Stimulated activated CD8-positive, alpha-beta memory T cell treated with anti-CD3 and anti-CD28 coated beads, Interleukin-7, amount 100 ng/mL, for 48 hours (primary cell): ENCODE data around the gene ITPK1.

ENCODE experiments used
- DNase-seq, 2 donors: peaks; one replicate each; pipeline ENCODE4 v3.0.0-alpha.2; 2020; ENCODE audit warnings: low read depth in 1 of 2; ENCODE audit errors: extremely low read depth in 1 of 2

Gene ITPK1

DNA sequence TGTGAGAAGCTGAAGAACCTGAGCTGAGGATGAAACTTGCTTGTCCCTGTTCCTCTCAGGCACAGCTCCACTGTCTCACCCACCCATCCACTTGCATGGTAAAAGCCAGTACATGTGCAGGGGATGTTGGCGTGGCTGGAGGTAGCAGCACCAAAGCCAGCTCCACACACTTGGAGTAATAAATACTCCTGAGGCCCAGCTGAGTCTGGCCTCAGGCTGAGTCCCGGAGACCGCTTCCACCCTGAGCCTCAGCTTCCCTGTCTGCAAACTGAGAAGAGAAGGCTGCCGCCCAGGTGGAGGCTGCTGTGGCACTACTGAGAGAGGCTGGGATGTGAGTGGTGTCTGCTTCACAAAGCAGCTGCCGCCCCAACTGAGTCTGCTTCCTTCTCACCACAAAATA lies 173.6 kb downstream of the ITPK1 start:
- DNase-seq = no peak

- no peak for DNase-seq
Measured at GRCh38 chr14:92941531-92941930, 174.2 kb downstream of the ITPK1 start.

GRCh38 chr14:92940543-92940942 lies 175.2 kb downstream of the ITPK1 start:
- no peak for DNase-seq

GRCh38 chr14:92939699-92940098 lies 176.0 kb downstream of the ITPK1 start:
- no peak for DNase-seq

GRCh38 chr14:92938890-92939671 lies 176.6 kb downstream of the ITPK1 start:
- DNase-seq = no peak

- no peak for DNase-seq
Measured at GRCh38 chr14:92938235-92938875, 177.4 kb downstream of the ITPK1 start.

- no peak for DNase-seq
Measured at GRCh38 chr14:92937051-92937937, 178.4 kb downstream of the ITPK1 start.

GRCh38 chr14:92936085-92936484 lies 179.6 kb downstream of the ITPK1 start:
- no peak for DNase-seq

DNA sequence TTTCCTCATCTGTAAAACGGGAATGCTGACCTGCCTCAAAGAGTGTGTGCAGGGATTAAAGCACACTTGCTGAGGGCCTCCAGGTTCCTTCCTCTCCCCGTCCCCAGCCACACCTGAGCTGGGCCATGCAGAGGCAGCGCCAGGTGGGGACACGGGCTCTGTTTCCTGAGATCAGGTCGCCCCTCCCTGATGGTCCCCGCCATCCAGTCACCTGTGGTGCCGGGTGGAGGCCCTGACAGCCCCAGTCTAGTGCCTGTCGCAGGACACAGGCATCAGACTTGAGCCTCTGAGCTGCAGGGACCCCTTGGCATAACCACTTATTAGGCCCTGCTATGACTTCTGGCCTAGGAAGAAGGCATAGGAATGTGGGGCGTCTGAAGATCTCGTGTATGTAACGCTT lies 180.3 kb downstream of the ITPK1 start:
- DNase-seq = no peak

GRCh38 chr14:92934196-92935085 lies 181.3 kb downstream of the ITPK1 start:
- no peak for DNase-seq

DNA sequence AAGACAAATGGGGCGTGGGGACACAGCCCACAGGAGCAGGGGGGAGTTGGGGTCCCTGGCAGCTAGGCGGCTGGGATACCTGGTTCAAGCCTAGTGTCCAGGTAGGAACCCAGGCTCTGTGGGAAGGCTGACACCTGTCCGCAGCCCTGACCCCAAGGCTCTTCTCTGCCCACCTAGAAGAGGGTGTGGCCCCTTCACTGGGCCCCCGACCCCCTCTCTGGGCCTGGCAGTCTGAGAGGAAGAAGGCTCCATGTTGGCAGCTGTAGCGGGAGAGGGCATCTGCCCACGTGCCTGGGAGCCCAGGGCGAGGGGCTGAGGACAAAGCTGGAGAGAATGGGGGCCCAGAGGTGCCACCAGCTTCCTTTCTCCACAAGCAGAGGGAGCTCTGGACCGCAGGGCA lies 182.2 kb downstream of the ITPK1 start:
- no peak for DNase-seq

DNA sequence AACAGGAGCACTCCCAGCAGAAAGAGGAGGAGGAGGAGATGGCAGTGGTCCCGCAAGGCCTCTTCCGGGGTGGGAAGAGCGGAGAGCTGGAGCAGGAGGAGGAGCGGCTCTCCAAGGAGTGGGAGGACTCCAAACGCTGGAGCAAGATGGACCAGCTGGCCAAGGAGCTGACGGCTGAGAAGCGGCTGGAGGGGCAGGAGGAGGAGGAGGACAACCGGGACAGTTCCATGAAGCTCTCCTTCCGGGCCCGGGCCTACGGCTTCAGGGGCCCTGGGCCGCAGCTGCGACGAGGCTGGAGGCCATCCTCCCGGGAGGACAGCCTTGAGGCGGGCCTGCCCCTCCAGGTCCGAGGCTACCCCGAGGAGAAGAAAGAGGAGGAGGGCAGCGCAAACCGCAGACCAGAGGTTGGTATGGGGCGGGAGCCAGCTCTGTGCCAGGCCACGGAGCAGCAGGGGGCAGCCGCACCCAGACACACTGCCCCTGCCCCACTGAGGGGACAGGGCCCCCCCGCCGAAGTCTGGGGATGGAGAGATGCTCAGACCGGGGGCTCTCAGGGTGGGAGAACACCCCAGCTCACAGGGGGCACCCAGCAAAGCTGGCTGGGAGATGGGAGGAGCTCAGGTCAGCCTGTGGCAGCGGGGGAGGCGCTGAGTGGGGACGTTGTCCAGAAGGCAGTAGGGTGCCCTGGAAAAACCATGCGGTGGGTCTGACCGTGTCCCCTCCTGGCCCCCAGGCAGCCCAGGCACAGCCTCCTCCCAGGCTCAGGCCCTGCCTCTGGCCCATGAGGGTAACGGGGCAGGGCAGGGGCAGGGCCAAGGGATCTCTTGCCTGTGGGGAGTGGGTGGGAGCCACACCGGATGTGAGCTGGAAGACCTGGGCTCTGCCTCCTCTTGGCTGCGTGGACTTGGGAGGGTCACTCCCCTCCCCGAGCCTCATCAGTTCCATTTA lies 183.0 kb downstream of the ITPK1 start:
- DNase-seq = no peak

DNA sequence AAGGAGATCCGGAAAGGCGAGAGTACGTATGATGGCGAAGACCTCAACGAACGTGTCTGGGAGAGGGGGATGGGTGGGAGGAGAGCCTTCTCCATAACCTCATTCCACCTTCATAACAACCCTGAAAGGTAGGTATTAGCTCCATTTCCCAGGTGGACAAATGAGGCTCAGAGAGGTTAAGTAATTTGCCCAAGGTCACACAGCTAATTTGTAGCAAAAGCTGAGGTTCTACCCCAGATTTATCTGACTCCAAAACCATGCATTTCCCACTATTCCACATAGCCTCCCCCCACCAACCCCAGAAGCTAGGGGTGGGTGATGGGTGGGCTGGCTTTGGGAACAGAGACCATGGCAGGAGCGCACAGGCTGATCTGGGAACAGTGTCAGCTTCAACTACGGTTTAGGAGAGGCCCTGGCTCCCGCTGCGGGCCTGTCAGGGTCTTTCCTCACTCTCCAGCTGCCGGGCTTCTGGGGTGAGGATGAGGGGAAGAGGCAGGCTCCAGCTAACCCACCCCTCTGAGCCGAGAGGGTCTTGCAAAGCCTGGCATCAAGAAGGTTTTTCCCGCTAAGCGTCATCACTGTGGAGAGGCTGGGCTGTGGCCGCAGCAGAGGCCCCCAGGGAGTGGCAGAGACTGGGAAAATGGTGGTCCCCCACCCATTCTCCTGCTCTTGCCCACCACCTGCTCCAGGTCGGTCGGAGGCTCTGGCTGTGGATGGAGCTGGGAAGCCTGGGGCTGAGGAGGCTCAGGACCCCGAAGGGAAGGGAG lies 183.9 kb downstream of the ITPK1 start:
- DNase-seq = no peak

DNA sequence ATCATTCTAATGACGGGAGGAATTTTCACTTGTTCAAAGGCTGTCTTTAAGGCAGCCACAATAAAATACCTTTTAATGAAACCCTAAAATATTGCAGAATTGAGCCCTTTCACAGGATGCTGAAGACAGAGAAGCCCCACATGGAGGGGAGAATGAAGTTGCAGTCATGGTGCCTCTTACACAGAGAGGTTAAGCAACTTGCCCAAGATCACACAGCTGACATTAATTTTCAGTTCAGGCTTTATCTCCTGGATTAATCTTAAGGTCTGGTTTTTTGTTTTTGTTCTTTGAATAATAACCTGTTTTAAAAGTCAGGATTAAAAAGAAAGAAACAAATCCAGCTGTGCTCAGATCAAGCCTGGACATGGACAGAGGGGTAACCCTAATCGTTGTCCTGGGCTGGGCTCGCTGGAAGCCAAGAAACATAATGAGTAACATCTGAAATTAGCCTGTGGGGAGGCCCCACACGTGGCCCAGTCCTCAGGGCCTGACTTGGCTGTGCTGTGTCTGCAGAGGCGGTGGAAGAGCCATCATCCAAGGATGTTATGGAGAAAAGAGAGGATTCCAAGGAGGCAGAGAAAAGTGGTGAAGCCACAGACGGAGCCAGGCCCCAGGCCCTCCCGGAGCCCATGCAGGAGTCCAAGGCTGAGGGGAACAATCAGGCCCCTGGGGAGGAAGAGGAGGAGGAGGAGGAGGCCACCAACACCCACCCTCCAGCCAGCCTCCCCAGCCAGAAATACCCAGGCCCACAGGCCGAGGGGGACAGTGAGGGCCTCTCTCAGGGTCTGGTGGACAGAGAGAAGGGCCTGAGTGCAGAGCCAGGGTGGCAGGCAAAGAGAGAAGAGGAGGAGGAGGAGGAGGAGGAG lies 184.8 kb downstream of the ITPK1 start:
- no peak for DNase-seq

DNA sequence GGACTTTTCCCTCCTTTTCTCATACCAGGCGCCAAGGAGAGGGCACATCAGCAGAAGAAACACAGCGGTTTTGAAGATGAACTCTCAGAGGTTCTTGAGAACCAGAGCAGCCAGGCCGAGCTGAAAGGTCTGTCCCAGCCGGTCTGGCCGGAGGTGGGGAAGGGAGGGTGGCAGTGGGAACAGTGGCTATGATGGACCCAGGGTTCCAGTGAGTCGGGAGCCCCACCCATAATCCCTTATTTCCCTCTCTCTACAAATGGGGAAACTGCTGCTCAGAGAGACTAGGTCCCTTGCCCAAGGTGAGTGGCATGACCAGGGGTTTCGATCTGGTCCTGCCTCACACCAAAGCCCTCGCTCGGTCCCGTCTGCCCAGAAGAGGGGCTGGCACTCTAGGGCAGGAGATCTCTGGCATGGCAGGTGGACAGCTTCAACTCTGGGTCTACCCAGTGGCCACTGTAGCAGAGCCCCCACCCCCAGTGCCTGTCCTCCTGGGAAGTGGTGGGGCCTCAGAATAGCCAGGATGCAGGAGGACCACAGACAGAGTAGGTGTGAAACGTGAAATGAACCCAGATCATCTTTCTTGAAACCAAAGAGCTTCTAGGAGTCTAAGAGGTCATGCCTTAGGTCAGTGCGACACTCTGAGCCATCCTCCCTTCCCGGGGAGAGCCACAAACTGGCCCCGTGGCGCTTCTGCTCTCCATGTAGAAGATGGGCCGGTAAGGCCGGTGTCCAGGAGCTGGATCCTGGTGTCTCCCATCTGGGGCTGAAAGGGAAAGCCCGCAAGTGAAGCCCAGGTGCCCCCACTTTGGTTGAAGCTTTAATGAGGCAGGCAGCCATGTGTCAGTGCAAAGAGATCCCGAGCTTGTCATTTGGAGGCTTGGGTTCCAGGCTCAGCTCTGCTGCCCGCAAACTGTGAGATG lies 185.8 kb downstream of the ITPK1 start:
- no peak for DNase-seq

DNA sequence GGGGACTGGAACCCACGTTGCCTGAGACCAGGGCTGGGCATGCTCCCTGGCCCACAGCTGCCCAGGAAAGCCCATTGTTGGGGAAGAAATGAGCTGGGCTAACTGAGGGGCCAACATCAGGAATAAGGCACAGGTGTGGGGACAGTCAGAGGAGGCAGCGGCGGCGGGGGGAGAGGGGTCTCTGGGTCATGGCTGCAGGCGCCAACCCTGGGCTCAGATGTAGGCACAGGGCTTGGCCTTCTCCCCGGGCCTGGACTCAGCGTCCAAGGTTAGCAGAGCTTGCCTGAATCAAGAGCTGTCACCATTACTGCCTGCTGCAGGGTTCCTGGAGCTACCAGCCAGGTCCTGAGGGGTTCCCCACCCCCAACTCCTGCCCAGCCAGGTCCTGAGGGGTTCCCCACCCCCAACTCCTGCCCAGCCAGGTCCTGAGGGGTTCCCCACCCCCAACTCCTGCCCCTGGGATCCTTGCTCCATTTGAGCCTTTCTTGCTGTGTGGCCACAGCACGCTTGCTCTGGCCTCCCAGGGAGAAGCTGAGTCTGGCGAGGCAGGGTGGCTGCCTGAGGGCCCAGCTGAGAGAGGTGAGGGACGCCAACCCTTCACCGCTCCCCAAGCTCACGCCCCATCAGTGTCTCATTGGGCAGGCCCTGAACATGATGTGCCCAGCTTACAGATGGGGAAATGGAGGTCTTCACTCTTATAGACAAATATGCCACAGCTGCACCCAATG lies 186.6 kb downstream of the ITPK1 start:
- no peak for DNase-seq
